Fibroblast of skin of left quadriceps (primary cell): Measurements from ENCODE around the gene TRAF6.
A peak's percentile ranks its signal among the peaks of the same experiment; 100 is the strongest.

Experiments used
- DNase-seq, 2 experiments: peaks; one replicate each; pipeline ENCODE4 v3.0.0-alpha.2; 2013; ENCODE audit warnings: low read depth in 2 of 2

Gene TRAF6

DNA sequence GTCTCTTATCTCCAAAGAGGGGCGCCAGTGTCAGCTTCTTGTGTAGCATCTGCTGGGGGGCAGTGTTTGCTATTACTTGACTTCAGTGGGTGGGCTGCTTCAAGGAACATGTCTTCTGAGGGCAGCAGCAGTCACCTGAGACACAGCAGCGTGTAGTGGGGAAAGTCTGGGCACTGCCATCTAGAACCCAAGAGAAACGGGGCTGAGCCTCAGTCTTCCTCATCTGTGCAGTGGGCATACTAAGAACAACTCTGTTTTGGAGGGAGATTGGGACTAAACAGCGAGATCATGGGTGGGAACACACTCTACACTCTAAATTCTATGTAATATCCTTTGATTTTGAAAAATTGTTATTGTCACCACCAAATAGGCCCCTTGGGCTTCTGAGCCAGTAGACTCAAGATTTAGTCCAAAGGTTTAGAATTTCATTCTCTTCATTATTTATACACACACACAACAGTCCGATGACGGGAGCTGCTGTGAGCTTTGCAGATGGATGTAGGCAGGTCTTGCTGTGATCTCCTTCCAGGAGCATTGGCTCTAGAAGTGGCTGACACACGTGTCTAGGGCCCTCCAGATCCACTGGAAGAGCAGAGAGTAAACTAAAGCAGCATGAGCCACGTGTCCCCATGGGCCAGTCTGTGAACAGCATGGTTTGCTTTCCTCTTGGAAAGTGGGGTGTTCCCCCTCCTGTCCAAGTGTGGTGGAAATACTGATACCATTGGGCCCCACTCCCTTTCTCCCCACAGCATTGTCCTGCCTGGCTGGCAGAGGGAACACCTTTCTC, 51.8 kb downstream of the TRAF6 start:
- no peak for DNase-seq

DNA sequence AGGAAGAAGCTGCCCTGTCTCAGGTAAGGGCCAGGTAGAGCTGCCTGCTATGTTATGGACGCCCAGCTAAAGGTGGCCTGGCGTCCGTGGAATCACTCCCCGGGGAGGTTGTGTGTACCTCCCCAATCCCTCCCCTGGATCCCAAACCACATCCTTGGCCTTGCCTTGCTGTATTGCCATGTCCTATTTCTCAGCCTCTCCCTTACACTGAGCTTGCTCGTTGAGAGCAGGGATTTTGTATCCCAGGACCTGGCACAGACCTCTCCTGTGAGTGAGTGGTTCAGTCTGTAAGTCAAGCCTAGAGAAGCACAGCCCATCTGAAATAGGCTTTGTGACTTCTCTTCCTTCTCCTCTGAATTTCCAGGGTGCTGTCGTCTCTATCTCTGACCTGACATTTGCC, 53.9 kb downstream of the TRAF6 start:
- peak in 1 of 2 experiments; percentile 17 for DNase-seq

DNA sequence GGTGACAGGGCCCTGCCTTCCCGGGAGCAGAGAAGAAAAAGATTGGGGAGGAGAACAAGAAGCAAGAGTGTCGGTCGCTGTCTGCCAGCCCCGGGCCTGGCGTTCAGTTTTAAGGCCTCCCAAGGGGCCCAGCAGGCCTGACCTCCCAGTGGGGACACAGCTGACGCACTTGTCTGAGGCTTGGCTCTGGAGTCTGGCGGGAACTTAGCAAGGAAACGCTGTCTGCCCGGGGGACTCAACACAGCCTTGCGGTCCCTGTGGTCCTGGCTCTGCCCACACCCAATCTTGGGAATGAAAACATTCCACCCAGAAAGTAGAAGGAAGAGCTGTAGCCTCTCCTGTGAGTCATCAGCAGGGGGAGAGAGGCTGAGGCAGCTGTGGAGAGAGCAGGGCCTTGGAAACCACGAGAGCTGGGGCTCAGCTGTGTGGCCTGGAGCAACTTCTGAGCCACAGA, 54.4 kb downstream of the TRAF6 start:
- DNase-seq, result peak; percentile 91 to 94

DNA sequence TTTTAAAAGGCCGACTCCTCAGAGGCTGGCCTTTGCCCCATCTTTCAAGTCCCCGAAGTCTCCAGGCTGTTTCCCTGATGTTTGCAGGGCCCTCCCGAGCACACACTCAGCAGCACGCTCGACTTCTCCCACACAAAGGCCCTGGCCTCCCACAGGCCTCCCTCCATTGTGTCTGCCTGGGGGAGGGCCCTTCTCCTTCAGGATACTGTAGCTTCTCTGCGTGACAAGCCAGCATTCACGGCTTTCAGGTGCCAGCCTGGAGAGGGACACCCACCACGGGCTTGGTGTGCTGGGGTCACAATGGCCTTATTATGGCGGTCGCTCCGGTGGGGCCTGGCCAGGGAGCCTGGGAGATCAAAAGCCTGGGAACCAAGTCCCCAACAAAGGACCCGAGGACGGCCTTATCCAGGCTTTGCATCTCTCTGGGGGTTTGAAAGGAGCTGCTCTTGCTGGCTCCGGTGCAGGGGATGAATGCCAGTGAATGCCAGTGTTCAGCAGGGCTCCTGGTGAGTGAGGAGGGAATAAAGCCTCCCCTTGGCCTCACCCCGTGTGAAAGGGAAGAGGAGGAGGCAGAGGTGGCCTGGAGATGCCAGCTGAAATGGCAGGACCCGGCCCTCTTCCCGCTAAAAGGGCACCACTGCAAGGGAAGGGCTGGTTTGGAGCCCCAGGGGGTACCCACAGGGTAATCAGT, 55.0 kb downstream of the TRAF6 start:
- no peak for DNase-seq

DNA sequence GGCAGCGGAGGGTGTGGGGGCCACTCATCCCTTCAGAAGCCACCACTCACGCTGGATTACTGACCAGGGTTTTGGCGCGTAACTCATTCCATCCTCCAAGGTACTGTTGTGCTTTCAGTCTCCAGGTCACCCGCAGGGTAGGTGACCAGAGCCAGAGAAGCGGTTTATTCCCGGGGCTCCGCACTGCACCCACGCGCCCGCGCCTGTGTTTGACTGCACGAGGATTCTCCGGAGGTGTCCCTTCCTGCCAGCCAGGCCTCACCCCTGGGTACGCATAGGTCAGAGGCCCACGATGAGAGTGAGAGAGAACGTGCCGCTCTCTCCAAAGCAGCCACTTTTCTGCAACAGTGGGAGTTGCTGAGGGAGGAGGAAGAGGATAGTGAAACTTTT, 55.5 kb downstream of the TRAF6 start:
- DNase-seq, result no peak

DNA sequence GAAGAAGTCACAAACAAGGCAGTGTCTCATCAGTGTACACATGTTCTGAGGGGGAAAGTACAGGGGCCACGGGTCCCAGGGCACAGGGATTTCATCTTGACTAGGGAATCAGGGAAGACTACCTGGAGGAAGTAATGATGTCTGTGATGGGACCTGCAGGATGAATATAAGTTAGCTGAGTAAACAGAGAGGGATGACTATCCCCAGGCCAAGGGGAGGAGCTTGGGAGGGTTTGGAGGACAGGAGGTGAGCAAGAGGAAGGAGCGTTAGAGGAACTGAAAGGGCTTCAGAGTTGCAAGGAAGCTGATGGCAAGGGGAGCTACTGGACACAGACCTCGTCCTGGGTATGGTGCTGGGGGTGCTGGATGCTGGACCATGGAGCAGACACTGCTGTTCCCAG, 56.4 kb downstream of the TRAF6 start:
- no peak for DNase-seq

DNA sequence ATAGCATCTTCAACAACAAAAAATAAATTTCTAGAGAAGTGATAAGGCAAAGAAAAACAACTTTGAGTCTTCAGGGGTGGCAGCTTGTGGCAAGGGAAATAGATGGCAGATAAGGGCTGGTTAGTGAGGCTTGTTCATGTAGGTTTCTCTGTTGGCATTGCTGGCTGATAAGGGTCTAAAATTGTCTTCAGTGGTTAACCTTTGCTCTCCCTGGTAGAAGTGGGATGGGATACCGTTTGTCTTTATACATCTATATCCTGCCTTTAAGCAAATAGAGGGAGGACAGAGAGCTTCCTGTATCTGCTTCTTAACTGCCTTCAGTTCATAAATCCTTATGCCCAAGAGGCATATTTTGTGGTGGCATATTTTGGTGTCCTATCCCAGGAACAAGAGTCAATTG, 57.1 kb downstream of the TRAF6 start:
- DNase-seq, result no peak

DNA sequence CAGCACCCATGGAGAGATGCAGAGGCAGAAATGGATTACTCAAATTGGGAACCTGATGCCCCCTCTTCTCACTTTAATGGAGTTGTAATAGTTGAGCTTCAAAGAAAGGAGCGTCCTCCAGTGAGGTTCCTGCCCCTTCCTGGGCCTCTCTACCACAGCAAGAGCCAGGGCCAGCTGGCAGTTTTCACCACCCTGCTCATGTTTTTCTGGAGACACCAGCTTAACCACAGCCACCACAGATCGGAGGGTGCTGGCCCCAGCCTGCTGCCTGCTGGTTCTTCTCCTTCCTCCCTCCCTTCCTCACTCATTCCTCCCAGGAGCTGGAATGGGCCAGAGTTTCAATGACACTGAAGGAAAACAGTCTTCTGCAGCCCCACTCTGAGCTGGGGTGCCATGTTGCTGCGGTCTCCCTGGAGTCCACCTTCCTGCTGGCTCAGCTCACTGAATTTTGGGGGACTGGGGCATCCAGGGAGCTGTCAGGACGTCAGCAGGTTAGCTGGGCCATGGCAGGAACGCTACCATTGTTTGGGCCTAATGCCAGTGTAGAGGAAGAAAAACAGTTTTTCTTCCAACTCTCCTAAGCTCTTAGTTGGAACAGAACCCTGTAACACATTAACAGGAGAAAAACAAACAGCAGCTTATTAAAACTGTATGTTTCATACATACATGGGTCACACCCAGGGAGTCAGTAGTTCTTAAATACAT, 57.7 kb downstream of the TRAF6 start:
- no peak for DNase-seq

DNA sequence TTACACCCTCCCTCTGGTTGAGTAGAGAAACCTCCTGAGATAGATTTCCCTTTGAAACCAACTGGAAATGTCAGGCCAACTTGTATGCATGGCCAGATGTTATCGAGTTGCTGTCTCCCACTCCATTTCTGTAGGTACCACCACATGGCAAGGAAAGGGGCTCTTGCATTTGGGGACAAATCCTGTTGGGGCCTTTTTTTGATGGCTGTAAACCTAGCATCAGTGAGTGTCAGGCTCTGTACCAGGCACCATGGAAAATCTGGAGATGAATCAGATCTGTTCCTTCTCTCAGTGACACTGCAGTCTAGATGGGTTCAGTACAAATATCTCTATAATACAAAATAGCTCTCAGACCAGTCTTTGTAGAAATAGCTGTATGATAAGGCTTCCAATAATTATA, 58.4 kb downstream of the TRAF6 start:
- DNase-seq, result no peak

DNA sequence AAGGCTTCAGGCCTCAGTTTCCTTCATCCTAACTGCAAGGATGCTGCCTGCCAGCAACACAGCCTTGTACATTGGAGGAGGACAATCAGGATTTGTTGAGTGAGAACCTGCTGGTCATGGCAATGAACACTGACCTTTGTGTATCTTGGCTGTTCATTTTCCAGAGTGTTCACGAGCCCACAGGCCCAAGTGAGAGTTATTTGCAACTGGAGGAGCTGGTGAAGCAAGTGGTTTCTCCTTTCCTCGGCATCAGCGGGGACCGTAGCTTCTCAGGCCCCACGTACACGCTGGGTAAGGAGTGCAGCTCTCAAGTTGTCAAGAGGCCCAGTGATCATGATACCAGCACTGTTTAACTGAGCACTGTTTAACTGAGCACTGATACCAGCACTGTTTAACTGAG, 59.0 kb downstream of the TRAF6 start:
- no peak for DNase-seq

DNA sequence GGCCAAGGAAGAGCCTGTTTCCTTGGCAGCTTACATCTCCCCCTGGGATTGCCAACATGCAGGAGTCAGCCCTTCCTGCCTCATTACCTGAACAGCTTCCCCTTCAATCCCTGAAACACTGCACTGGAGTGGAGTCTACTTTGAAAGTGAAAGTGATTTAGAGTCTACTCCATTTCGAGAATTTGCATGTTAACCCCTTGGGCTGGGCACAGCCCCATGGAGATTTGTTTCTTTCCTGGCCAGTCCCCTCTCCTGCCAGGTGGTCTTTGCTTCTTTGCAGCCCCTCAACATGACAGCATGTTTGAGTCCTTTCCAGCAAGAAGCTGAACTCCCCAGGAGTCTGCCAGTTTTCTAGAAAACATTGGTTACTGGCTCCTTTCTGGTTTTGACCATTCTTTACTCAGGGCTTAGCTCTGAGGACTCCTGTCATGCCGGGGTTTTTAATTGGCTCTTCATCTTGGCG, 59.9 kb downstream of the TRAF6 start:
- DNase-seq, result no peak

DNA sequence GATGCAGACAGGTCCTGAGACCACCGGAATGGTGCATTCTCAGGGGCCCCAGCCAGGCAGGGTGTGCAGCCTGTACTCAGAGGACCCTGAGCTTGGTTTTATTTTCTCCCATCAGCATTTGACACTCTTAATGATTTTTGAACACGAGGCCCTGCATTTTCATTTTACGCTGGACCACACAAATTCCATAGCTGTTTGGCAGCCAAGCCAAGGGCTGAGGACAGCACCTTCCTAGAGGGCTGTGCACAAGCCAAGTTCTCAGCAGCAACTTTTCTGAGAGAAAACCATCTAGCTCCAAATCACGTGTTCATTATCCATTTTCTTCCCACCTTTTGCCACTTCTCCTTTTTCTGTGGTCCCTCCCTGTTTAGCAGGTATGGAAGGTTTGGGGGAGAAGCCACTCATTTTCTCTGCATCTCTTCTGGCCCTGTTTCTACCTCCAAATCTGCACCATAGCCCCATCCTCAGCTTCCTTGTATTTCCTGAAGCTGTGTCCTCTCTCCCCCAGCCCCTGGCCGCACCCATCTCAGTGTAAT, 60.4 kb downstream of the TRAF6 start:
- DNase-seq, result no peak

DNA sequence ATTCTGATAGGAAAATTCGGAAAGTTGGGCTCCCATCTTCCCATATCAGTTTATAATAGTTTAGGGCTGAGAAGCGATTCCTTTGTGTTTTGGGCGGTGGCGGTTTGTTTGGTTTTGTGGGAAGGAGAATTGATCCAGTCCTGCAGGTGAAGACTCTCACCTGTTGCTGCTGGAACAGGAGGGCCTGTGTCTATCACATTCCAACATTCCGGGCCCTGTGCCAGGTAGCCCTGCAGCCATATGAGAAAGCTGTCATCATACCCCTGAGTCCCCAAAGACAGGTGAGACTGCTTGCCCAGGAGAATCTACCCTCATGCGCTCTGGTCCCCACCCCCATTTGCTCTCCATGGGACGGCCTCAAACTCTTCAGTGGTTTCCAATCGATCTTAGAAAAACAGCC, 62.1 kb downstream of the TRAF6 start:
- no peak for DNase-seq

DNA sequence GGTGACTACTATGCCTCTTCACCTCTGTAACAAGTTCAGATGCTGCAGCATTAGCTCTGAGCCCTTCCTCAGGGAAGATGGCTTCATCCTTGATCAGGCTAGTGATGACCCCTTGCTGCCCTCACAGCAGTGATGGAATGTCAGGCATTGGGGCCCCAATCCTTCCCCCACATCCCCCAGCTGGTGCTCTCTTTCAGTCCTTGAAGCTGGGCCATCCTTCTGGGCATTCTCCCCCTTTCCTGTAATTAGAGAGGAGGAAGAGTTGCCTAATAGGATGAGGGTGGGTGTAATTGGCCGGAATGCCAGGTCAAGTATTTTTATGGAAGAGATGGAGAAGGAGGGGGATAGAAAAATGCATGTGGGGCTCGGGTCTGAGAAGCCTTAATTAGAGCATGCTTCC, 62.6 kb downstream of the TRAF6 start:
- peak; percentile 14 to 20 for DNase-seq

DNA sequence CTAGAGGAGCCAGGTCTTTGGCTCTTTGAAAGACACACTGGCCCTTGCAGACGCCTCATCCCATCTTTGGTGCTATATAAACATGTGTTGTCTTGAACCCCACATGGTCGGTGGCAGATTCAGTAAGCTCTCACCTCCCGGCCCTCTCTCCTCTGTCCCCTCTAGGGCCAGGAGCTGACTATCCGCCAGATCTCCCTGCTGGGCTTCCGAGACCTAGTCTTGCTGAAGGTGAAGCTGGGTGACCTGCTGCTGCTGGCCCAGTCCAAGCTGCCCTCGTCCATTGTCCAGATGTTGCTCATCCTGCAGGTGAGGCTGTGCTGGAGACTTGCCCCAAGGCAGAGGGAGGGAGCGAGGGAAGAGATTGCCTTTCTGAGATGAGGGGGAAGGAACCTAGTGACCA, 63.9 kb downstream of the TRAF6 start:
- DNase-seq, result no peak

DNA sequence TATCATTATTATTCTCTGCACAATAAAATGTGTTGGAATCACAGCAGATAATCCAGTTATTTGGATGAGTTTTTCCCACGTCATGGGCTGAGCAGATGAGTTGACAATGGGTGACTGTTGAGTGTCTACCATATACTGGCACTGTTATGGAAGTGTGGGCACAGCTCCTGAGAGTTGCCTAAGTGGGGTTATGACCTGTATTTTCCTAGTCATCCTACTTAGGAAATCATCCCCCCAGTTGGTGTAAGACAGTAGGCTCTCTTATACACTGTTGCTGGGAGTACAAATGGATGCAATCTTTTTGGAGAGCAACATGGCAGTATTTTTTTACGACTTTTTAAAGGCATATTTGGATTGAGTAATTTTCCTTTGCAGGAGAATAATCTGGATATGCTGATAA, 66.4 kb downstream of the TRAF6 start:
- DNase-seq, result no peak

DNA sequence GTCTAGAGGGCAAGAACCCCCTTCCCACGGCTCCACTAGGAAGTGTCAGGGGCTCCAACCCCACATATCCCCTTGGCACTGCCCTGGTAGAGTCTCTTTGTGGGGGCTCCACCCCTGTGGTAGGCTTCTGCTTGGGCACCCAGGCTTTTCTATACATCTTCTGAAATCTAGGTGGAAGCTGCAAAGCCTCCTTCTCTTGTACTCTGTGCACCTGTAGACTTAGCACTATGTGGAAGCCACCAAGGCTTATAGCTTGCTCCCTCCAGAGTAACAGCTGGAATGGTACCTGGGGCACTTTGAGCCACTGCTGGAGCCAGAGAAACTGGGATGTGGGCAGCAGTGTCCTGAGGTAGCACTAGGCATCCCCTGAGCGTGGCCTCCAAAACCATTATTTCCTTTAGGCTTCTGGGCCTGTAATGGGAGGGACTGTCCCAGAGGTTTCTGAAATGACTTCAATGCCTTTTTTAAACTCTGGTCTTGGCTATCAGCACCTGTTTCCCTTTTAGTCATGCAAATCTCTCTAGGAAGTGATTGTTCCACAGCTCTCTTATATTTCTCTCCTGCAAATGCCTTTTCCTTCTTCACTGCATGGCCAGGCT, 68.4 kb downstream of the TRAF6 start:
- no peak for DNase-seq

DNA sequence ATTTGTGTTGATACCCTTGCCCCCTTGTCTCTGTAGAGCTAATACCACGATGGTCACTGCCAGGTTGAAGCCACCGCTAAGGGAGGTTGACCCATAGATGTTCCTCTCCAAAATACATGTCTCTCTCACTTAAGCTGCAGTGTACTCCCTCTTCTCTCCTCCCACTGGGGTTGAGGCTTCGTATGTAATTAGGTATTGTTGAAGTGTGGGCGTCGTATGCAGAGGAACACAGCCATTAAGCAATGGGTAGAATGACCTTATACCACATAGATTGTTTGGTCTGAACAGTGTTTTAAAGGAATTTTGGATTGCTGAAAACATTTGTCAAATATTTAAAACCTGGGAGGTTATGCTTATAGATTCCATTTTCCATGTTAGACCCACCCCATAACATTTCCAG, 71.9 kb downstream of the TRAF6 start:
- no peak for DNase-seq

DNA sequence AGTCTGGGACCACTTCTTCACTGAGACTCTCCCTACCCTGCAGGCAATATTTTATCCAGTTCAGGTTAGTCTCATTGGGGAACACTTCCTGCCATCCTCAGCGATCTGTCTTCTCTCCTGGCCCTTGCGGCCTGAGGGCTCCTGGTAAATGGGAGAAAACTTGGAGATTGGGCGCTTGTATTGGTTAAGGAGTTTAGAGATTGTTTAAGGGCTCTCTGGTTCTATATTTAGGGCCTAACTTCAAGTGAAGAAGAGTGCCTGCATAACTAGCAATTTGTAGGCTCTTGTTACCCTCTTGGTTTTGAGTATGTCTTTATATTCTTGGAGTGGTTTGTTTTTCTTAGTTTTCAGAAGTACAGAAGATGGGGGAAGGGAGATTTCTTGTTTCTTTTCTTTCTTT, 72.7 kb downstream of the TRAF6 start:
- no peak for DNase-seq
